Loucy (cell line): Measurements from ENCODE around the gene ECSCR.
"Not testable (repeated sequence)": the region's sequence is repeated elsewhere in the genome, so short reads cannot be mapped to it uniquely, and the experiment has no call there.

ENCODE experiments used
- EZH2phosphoT487 ChIP-seq: fragments of 200-600 bp; IDR thresholded peaks from 2 replicates; pipeline ENCODE4 v1.6.1; 2018; ENCODE audit warnings: antibody characterized with exemption, mild to moderate bottlenecking, moderate library complexity, borderline replicate concordance
- TF ChIP-seq, protein P1 (sequence below): fragments of 200-600 bp; sonication (generic); conservative IDR thresholded peaks from 2 replicates; pipeline ENCODE4 v1.5.1; 2014; ENCODE audit warnings: mild to moderate bottlenecking, antibody characterized with exemption, low read length

DNA sequence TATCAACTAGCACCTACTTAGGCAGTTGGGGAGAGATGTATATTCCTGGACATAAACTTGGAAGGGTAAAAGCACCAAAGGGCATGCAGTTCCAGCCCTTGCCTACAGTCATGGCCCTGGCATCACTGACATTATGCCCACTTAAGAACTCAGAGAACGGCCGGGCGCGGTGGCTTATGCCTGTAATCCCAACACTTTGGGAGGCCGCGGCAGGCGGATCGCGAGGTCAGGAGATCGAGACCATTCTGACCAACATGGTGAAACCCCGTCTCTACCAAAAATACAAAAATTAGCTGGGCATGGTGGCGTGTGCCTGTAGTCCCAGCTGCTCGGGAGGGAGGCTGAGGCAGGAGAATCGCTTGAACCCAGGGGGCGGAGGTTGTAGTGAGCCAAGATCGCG, 22.1 kb downstream of the ECSCR start:
- TF ChIP-seq, protein P1, sequence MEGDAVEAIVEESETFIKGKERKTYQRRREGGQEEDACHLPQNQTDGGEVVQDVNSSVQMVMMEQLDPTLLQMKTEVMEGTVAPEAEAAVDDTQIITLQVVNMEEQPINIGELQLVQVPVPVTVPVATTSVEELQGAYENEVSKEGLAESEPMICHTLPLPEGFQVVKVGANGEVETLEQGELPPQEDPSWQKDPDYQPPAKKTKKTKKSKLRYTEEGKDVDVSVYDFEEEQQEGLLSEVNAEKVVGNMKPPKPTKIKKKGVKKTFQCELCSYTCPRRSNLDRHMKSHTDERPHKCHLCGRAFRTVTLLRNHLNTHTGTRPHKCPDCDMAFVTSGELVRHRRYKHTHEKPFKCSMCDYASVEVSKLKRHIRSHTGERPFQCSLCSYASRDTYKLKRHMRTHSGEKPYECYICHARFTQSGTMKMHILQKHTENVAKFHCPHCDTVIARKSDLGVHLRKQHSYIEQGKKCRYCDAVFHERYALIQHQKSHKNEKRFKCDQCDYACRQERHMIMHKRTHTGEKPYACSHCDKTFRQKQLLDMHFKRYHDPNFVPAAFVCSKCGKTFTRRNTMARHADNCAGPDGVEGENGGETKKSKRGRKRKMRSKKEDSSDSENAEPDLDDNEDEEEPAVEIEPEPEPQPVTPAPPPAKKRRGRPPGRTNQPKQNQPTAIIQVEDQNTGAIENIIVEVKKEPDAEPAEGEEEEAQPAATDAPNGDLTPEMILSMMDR, result not testable (repeated sequence)
- TF ChIP-seq EZH2phosphoT487, result not testable (repeated sequence)
